ENCODE data around the gene PXDN.
"Not testable (repeated sequence)": the region's sequence is repeated elsewhere in the genome, so short reads cannot be mapped to it uniquely, and the experiment has no call there.

PXDN gene

GRCh38 chr2:1722692-1723091 is 21.6 kb downstream of the PXDN start:
- no peak for DNase-seq (ENCODE audit: low read depth in 2 of 2)

GRCh38 chr2:1721706-1722646 is 22.3 kb downstream of the PXDN start:
- no peak for DNase-seq (ENCODE audit: low read depth in 2 of 2)

DNA sequence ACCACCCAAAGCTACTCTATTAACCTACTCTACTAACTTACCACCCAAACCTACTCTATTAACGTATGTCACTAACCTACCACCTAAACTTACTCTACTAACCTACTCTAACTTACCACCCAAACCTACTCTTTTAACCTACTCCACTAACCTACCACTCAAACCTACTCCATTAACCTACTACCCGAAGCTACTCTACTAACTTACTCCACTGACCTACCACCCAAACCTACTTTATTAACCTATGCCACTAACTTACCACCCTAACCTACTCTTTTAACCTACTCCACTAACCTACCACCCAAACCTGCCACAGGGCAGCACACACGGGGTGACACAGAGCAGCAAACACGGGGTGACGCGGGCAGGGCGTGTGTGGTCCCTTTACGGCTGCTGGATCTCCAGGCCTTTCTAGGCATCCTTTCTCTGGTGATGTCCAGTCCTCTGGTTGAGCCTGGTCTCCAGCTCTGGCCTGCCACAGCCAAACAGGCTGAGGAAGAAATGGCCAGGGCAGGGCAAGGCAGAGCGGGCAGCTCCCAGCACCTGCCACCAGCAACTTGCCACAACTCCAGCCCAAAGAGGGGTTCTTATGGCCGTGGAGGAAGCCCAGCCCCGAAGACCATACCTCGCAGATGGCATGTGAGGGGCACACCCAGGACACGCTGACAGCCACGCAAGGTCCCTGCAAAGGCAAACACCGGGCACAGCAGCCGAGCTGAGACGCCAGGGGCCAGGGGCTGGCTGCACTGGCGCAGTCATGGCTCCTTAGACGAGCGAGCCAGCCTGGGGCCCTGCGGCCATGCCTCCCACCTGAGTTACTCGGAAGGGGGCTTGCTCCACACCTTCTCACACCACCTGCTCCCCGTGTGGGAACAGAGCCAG is 25.7 kb downstream of the PXDN start:
- no peak for DNase-seq (ENCODE audit: low read depth in 2 of 2)

- no peak for DNase-seq (ENCODE audit: low read depth in 2 of 2)
Measured at GRCh38 chr2:1717113-1717512, 27.2 kb downstream of the PXDN start.

GRCh38 chr2:1716441-1716840 is 27.9 kb downstream of the PXDN start:
- no peak for DNase-seq (ENCODE audit: low read depth in 2 of 2)

GRCh38 chr2:1716014-1716305 is 28.4 kb downstream of the PXDN start:
- not testable (repeated sequence) for DNase-seq (ENCODE audit: low read depth in 2 of 2)

DNA sequence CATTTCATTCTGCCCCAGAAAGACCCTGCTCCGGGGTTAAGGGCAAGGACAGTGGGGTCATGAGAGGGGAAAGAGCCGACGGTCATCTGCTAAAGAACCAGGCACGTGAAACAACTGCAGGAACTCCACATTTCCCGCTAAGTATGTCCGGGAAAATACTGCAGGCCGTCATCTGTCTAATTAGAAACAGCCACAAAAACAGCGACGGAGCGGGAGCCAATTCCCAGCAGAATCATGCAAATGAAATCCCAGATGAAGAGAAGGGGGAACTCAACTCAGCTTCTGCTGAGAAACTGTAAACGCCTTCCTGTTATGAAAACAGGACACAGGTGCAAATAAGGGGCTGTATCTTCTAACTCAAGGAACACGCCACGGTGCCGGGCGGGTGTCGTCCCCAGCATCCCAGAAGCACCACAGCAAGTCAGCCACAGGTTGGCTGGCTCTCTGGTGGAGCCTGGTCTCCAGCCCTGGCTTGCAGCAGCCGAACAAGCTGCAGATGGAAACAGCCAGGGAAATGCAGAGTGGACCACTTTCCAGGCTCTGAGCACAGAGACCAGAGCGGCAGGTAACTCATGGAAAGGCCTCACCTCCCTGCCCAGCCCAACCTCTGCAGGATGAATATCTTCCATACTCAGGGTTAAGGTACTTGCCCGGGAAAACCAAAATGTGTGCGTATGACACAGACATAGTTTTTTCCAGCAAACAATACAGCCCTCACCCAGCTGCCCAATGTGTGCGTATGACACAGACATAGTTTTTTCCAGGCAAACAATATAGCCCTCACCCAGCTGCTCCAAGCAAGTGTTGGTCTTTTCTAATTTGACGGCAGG is 28.9 kb downstream of the PXDN start:
- no peak for DNase-seq (ENCODE audit: low read depth in 2 of 2)

DNA sequence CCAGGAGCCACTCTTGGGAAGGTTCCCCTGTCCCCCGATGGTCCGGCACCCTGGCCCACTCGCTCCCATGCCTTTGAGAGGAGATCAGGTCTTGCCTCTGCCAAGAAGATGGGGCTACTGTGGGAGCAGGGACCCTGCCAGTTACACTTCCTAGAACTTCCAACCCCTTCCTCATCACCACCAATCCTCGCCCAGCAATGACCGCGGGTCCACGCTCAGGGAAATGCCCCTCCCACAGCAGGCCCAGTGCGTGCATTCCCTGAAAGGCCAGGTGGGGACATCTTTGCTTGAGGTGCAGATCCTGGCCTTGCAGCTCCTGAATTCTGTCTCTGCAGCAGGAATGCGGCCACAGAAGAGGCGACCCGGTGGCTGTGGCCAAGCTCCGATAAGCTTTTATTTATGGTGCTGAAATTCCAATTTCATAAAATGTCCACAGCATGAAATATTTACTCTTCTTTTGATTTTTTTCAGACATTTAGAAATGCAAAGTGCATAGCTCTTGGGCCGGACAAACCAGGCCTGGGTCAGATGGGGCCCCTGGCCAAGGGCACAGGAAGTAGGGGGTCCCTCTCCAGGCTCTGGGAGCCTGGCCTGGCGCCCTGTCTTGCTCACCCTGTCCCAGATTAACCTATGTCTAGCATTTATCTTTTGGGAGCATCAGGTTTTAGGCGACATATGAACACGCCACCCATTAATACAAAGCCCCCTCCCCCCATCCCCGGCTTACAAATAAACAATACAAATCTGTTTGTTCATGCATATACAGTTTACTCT is 29.8 kb downstream of the PXDN start:
- DNase-seq (ENCODE audit: low read depth in 2 of 2), result no peak

GRCh38 chr2:1713839-1714236 is 30.5 kb downstream of the PXDN start:
- no peak for DNase-seq (ENCODE audit: low read depth in 2 of 2)

DNA sequence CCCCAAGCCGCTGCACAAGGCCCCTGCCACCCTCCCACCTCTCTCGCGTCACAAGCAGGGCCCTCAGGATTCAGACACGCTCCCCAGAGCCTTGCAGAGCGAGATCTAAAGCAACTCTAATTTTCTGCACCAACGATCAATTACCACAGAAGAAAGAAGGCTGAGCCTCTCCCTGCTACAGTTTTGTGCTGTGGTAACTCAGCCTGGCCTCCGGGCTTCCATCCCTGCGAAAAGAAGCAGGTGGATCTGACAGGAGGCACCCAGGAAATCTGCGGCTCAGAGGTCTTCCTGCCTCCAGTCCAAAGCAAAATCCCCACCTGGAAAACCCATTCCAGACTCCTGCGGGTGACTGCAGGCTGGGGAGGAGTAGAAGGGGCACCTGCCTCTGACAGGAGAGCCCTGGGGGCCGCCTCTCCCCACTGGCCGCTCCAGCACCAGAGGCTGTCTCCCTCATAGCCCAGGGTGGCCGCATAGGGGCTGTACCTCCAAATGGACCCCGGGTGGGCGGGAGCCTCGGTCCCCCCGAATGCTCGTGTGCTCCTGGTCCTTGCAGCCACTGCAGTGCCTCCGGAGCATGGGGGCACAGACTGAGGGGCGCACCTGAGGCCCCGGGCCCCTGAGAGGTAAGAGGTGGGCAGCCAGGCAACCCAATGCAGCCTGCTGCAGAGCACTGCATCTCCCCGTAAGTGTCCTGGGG is 31.0 kb downstream of the PXDN start:
- no peak for DNase-seq (ENCODE audit: low read depth in 2 of 2)

DNA sequence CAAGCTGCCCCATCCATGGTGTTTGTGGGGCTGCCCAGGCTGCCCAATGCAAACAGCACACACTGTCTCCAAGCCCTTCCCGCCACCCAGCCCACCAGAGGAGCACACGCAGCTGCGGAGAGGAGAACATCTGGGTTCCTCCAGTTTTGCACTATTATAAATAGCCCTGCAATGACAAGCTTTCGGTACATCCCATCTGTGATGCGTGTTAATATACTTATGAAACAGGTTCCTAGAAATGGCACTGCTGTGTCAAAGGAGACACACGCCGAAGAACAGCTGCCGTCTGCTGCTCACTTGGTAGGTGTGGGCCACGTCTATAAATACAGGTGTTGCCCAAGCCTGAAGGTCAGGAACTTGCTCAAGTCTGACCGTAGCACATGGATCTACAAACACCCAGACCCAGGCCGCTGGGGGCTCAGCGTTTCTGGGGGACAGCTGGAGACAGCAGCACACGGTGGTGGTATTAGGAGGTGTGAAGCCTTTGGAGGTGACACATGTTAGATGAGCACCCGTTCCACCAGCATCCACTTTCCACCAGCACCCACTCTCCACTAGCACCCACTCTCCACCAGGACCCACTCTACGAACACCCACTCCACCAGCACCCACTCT is 34.3 kb downstream of the PXDN start:
- no peak for DNase-seq (ENCODE audit: low read depth in 2 of 2)

GRCh38 chr2:1709335-1709605 is 35.0 kb downstream of the PXDN start:
- DNase-seq (ENCODE audit: low read depth in 2 of 2), result no peak

GRCh38 chr2:1708476-1709334 is 35.6 kb downstream of the PXDN start:
- no peak for DNase-seq (ENCODE audit: low read depth in 2 of 2)

GRCh38 chr2:1707771-1708418 is 36.4 kb downstream of the PXDN start:
- no peak for DNase-seq (ENCODE audit: low read depth in 2 of 2)

- DNase-seq (ENCODE audit: low read depth in 2 of 2), result not testable (repeated sequence)
Measured at GRCh38 chr2:1706089-1706841, 38.0 kb downstream of the PXDN start.

GRCh38 chr2:1705557-1706076 is 38.7 kb downstream of the PXDN start:
- DNase-seq (ENCODE audit: low read depth in 2 of 2), result no peak

GRCh38 chr2:1704631-1705556 is 39.4 kb downstream of the PXDN start:
- no peak for DNase-seq (ENCODE audit: low read depth in 2 of 2)
